Measurements from ENCODE around the gene CAB39.
A peak's percentile ranks its signal among the peaks of the same experiment; 100 is the strongest.

The CAB39 gene

GRCh38 chr2:230738924-230739323, 26.3 kb downstream of the CAB39 start:
- Histone ChIP-seq H3K4me3 (replicated peaks; ENCODE audit: insufficient read depth, low read length) (no peak overlapping the region), H3K27ac (replicated peaks) (peak overlapping the region; percentile 42; the same call in 1 of the 2 replicates), H3K27me3 (ENCODE audit: insufficient read depth, poor library complexity, severe bottlenecking) (no peaks in the 10 kb centered on the region)
- TF ChIP-seq POLR2AphosphoS5 (IDR thresholded peaks at IDR 0.05; ENCODE audit: low read depth) (no peak), GABPA (IDR thresholded peaks at IDR 0.05; ENCODE audit: low read depth) (no peak), REST (IDR thresholded peaks at IDR 0.05; ENCODE audit: insufficient replicate concordance, low read depth) (no peak), SPI1 (IDR thresholded peaks at IDR 0.05; ENCODE audit: borderline replicate concordance, low read depth) (no peak), CTCF (IDR thresholded peaks at IDR 0.05; ENCODE audit: insufficient read depth, low read length) (no peak)
- no peak for DNase-seq (ENCODE audit: low read depth in 1 of 2, low spot score in 1 of 2)

- TF ChIP-seq GABPA (IDR thresholded peaks at IDR 0.05; ENCODE audit: low read depth) (no peak), CTCF (IDR thresholded peaks at IDR 0.05; ENCODE audit: insufficient read depth, low read length) (no peak), SPI1 (IDR thresholded peaks at IDR 0.05; ENCODE audit: borderline replicate concordance, low read depth) (no peak), POLR2AphosphoS5 (IDR thresholded peaks at IDR 0.05; ENCODE audit: low read depth) (no peak), REST (IDR thresholded peaks at IDR 0.05; ENCODE audit: insufficient replicate concordance, low read depth) (no peak)
- Histone ChIP-seq H3K27ac (replicated peaks) (no peak overlapping the region), H3K27me3 (ENCODE audit: insufficient read depth, poor library complexity, severe bottlenecking) (no peaks in the 10 kb centered on the region), H3K4me3 (replicated peaks; ENCODE audit: insufficient read depth, low read length) (no peak overlapping the region)
- DNase-seq (ENCODE audit: low read depth in 1 of 2, low spot score in 1 of 2), result no peak
Measured at GRCh38 chr2:230739961-230740360, 27.3 kb downstream of the CAB39 start.

GRCh38 chr2:230742781-230743180, 30.1 kb downstream of the CAB39 start:
- Histone ChIP-seq H3K27ac (replicated peaks) (no peak overlapping the region), H3K27me3 (ENCODE audit: insufficient read depth, poor library complexity, severe bottlenecking) (no peaks in the 10 kb centered on the region), H3K4me3 (replicated peaks; ENCODE audit: insufficient read depth, low read length) (no peak overlapping the region)
- TF ChIP-seq POLR2AphosphoS5 (IDR thresholded peaks at IDR 0.05; ENCODE audit: low read depth), result no peak
- no peak for TF ChIP-seq REST (IDR thresholded peaks at IDR 0.05; ENCODE audit: insufficient replicate concordance, low read depth)
- no peak for TF ChIP-seq GABPA (IDR thresholded peaks at IDR 0.05; ENCODE audit: low read depth)
- TF ChIP-seq CTCF (IDR thresholded peaks at IDR 0.05; ENCODE audit: insufficient read depth, low read length), result no peak
- no peak for TF ChIP-seq SPI1 (IDR thresholded peaks at IDR 0.05; ENCODE audit: borderline replicate concordance, low read depth)
- no peak for DNase-seq (ENCODE audit: low read depth in 1 of 2, low spot score in 1 of 2)
